AG08395 (cell line): Measurements from ENCODE around the gene DACH1.

Experiments
- DNase-seq: peaks from one replicate; pipeline ENCODE4 v3.0.0; 2012; ENCODE audit warnings: mixed read lengths, low spot score

DACH1 gene

GRCh38 chr13:71489041-71489440, 378.0 kb downstream of the DACH1 start:
- DNase-seq = no peak

- no peak for DNase-seq
These were observed 378.8 kb downstream of the DACH1 start for GRCh38 chr13:71488201-71488600.

DNA sequence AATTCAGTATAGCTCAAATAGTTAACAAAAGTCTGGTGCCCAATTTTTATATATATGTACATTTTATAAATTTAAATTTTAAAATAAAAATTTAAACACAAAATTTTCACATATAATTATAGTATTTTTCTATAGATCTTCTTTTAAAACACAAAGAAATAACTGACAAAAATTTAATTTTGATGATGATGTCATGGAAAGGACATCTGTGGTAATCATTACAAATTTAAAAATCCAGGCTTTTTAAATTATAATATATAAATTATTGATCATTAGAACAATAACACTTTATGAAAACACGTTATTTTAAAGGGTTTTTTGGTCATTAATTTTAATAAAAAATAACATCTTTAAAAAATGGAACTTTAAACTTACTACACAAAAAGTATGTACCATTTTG, 381.1 kb downstream of the DACH1 start:
- no peak for DNase-seq

DNA sequence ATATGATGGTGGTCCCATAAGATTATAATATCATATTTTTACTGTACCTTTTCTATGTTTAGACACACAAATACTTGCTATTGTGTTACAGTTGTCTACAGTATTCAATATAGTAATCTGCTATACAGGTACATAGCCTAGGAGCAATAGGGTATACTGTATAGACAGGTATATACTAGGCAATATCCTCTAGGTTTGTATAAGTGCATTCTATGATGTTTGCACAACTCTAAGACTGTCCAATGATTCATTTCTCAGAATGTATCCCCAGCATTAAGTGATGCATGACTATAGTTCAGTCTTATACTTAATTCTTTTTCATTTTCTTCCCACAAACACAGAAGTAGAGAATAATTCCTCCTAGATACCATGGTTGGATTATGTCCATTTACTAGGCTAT, 383.3 kb downstream of the DACH1 start:
- DNase-seq = no peak

DNA sequence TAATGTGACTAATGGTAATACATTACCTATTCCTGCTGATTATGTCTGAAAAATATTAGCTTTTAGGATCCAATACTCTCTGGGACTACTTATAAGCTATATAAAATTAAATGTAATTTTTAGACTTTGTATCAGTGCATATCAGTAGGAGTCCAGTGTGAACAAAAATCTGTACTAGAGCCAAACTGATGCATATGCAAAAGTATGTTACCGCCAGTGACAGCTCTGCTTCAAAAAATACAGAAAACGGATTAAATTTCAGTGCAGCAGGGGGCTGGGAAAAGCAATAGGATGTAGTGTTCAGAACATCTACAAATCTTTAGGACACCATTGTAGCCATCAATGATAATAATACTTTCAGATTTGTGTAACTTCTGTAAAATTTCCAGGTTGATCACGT, 385.5 kb downstream of the DACH1 start:
- no peak for DNase-seq

GRCh38 chr13:71481046-71481445, 386.0 kb downstream of the DACH1 start:
- DNase-seq = no peak

- no peak for DNase-seq
These were observed 389.3 kb downstream of the DACH1 start for GRCh38 chr13:71477735-71478134.

DNA sequence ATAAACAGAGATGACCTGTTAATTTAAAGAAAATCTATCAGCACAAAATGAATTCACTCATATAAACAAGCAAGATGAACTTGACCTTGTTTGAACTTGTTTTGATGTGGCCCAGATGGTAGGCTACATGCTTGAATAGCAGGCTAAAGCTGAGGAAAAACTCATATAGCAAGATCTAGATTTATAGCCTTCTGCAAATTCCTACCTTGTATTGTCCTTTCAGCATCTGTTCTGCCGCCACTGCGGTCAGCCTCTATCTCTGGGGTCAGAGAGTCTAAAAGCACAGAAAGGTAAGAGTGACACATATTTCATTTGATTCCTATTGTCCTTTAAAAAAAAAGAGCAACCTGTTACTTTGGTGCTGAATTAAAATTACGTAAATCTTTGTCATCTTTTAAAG, 392.1 kb downstream of the DACH1 start:
- no peak for DNase-seq

GRCh38 chr13:71469626-71470025, 397.4 kb downstream of the DACH1 start:
- DNase-seq = no peak

GRCh38 chr13:71464686-71465085, 402.3 kb downstream of the DACH1 start:
- no peak for DNase-seq

GRCh38 chr13:71461892-71462291, 405.1 kb downstream of the DACH1 start:
- DNase-seq = no peak

- no peak for DNase-seq
These were observed 406.8 kb downstream of the DACH1 start for GRCh38 chr13:71460211-71460610.

DNA sequence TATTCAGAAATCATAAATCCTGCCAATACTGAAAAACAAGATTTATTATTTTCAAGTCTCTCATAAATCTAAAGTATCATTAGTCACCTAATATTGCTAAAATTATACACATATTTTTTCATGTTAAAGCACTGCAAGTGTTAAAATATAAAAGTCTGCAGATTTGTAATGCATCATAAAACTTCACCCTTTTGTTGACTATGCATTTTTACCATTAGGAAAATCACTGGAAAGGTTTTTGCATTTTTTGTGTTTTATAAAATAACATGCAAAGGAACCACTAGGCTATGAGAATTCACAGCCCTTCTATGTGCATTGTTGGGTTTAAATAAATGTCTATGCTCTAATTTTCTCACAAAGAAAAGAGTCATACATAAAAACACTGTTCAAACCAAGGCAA, 407.3 kb downstream of the DACH1 start:
- DNase-seq = no peak

GRCh38 chr13:71457645-71458044, 409.4 kb downstream of the DACH1 start:
- no peak for DNase-seq

DNA sequence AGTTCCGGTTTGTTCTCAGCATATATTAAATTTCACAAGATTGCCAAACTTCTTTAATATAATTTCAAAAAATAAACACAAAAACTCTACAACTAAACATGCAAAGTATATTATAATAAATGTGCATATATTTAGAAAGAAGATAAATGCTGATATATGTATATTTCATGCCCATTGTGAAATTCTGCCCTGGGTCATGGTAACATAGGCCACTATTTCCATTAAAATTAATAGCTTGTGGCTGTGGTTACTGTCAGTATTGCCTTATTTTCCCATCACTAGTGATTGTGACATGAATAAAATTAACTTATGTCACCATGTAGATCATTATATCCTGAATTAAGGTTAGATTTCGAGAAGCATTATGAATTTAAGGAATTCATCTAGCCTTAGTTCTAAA, 410.9 kb downstream of the DACH1 start:
- no peak for DNase-seq

GRCh38 chr13:71454509-71454908, 412.5 kb downstream of the DACH1 start:
- no peak for DNase-seq

DNA sequence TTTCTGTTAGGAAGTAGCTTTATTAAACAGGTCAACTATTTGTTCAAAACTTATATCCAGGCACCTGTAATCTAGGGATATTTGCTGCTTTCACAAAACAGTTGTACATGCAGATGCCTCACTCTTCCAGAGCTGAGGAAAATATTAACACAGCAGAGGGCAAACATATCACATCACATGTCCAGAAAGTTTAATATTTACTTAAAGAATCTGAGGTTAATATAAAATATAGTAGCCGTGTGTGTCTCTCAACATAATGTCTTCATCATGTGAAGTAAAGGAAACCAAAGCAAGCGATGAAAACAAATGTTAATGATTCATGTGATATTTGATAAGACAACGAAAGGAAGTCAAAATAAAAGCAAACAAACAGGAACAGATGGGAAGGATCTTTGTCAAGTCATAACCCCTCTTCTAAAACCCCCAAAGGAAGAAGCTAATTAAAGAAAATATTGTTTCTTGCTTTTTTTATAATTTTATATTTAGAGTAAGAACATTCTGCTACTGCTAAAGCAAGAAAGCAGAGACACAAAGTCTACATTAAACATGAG, 418.8 kb downstream of the DACH1 start:
- no peak for DNase-seq

DNA sequence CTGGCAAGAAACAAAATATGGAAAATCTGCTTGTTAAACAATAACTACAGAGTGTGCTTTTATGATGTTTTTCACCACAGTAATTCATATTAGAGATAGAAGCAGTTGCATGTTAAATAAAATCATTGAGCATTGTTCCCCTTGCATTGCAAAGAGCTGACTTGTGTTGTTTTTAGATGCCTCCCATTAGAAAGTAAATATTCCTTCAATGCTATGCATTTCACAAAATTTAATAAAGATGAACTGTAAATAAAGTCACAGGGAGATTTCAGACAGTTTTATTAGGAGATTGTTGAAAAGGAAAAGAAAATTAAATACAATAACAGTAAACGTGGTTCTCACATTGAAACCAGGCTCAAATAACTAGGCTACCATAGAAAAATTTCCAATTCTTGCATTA, 429.3 kb downstream of the DACH1 start:
- no peak for DNase-seq

- no peak for DNase-seq
These were observed 436.3 kb downstream of the DACH1 start for GRCh38 chr13:71430681-71431080.

GRCh38 chr13:71417205-71417604, 449.8 kb downstream of the DACH1 start:
- no peak for DNase-seq

GRCh38 chr13:71412231-71412630, 454.8 kb downstream of the DACH1 start:
- DNase-seq = no peak

- DNase-seq = no peak
These were observed 458.6 kb downstream of the DACH1 start for GRCh38 chr13:71408416-71408815.

DNA sequence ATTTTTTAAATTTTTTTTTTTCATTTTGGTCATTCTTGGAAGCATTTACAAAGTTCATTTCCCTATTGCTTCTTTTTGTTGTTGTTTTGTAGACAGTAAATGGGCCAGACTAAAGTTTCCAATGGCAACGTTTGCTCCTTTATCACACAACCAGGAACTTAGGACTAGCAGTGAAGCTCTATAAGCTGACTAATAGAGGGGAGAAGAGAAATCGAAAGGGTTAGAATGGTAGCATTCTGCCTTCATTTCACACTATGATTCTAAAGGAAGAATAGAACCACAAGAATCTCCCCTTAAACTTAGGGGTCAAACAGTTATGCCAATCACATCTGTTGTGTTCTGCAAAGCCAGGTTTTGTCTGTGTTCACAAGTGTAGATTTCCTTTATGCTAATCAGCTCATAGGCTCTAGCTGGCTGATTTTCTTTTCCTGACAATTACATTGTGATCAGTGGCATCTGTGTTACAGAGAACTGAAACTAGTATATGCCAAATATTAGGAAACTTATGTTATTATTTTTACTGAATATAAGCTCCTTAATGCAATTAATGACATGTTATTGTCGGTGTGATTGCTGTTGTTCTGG, 467.3 kb downstream of the DACH1 start:
- DNase-seq = no peak

GRCh38 chr13:71396149-71396548, 470.9 kb downstream of the DACH1 start:
- no peak for DNase-seq

DNA sequence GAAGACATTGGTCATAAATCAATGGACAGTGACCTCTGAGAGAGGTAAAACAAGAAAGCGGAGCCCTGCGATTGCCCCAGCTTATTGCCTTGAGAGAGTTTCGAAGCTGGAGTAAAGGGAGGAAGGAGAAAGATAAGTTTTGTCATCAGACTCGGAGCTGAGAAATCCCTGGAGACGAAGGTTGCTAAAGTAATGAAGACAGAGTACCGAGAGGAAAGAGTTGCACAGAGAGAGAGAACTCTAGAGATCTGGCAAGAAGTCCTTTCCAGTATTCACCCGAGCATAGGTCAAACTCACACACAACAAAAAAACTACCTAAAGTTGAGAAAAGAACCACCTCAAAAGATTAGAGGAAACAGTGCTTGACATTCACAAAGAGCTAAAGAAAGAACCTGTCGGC, 472.0 kb downstream of the DACH1 start:
- no peak for DNase-seq
